Endothelial cell of umbilical vein (primary cell): ENCODE results near the gene COL6A3. TPM values are rescaled to one million over a fixed set of nuclear protein-coding genes. Genes with fewer than 3 reads are reported as not detected.

Experiments used
- BruUV-seq: library from RNA; stranded (reverse); fragments of 400-500 nt; replicated peaks from 2 replicates; lab custom pipeline; 2021; lab: Mats Ljungman, UMichigan
- CTCF ChIA-PET: fragments of 300-600, 350-600 bp; sonication (Branson Sonifier 250); formaldehyde crosslinking; loops from one replicate; lab custom pipeline; 2021; ENCODE audit warnings: antibody characterized with exemption, inconsistent platforms; lab: Charles Lee
- POLR2A ChIA-PET: fragments of 300-600, 350-600 bp; sonication (Branson Sonifier 250); formaldehyde crosslinking; loops from one replicate; lab custom pipeline; 2021; ENCODE audit warnings: antibody characterized with exemption, inconsistent platforms; lab: Charles Lee
- DNase-seq: peaks from one replicate; pipeline ENCODE4 v3.0.0-alpha.2; 2011; ENCODE audit warnings: low read depth, low spot score
- FAIRE-seq: peaks from 2 replicates; lab custom pipeline; 2011; peaks lifted over from hg19 to GRCh38; lab: Jason Lieb, UNC
- H2AFZ ChIP-seq: 2 replicates; pipeline ENCODE4 v1.6.0; 2012; ENCODE audit warnings: low read depth, low read length, control low read depth, inconsistent platforms
- H3K27ac ChIP-seq: 2 replicates; pipeline ENCODE4 v1.5.1; 2011; ENCODE audit warnings: low read depth, mild to moderate bottlenecking, control low read depth, low read length, moderate library complexity; ENCODE audit not compliant: insufficient read depth
- H3K27me3 ChIP-seq, 2 experiments: 2 replicates each; pipeline versions ENCODE4 v1.6.0 to v1.6.1; 2011; ENCODE audit warnings: low read length in 2 of 2, mixed read lengths in 1 of 2; ENCODE audit not compliant: control insufficient read depth in 2 of 2, insufficient read depth in 2 of 2
- H3K36me3 ChIP-seq, 2 experiments: 2 replicates in 1 of 2; 3 replicates in 1 of 2; pipeline ENCODE4 v1.5.1; 2011; ENCODE audit warnings: low read length in 2 of 2, mild to moderate bottlenecking in 1 of 2, moderate library complexity in 1 of 2; ENCODE audit not compliant: control insufficient read depth in 2 of 2, insufficient read depth in 2 of 2; ENCODE audit errors: extremely low read depth in 1 of 2
- H3K4me1 ChIP-seq: 3 replicates; pipeline ENCODE4 v1.5.1; 2011; ENCODE audit warnings: mild to moderate bottlenecking, low read length; ENCODE audit not compliant: control insufficient read depth, insufficient read depth; ENCODE audit errors: extremely low read depth
- H3K4me2 ChIP-seq: 2 replicates; pipeline ENCODE4 v1.6.1; 2011; ENCODE audit warnings: low read length, control low read depth, mixed read lengths; ENCODE audit not compliant: insufficient read depth
- H3K4me3 ChIP-seq, 3 experiments: fragments of 200-600 bp in 1 of 3; sonication (generic), shearing (Covaris generic) in 1 of 3; replicated peaks in 1 of 3; 2 replicates each; pipeline ENCODE4 v1.5.1; 2011 to 2016; ENCODE audit warnings: control low read depth in 3 of 3, low read length in 3 of 3, mild to moderate bottlenecking in 2 of 3, inconsistent platforms in 1 of 3, low read depth in 1 of 3, moderate library complexity in 1 of 3; ENCODE audit not compliant: insufficient read depth in 1 of 3
- H3K79me2 ChIP-seq: 2 replicates; pipeline ENCODE4 v1.6.0; 2012; ENCODE audit warnings: low read length, inconsistent platforms; ENCODE audit not compliant: control insufficient read depth, insufficient read depth
- H3K9ac ChIP-seq: replicated peaks from 2 replicates; pipeline ENCODE3; 2011; ENCODE audit warnings: low read length, control low read depth; ENCODE audit not compliant: insufficient read depth; ENCODE audit errors: extremely low read depth
- H3K9me1 ChIP-seq: replicated peaks from 3 replicates; pipeline ENCODE4 v1.6.0; 2011; ENCODE audit warnings: mild to moderate bottlenecking, low read length; ENCODE audit not compliant: control insufficient read depth, insufficient read depth; ENCODE audit errors: extremely low read depth
- H3K9me3 ChIP-seq: replicated peaks from 2 replicates; pipeline ENCODE4 v1.5.1; 2012; ENCODE audit warnings: low read length, inconsistent platforms; ENCODE audit not compliant: control insufficient read depth, insufficient read depth
- H4K20me1 ChIP-seq: replicated peaks from 2 replicates; pipeline ENCODE3; 2011; ENCODE audit warnings: mild to moderate bottlenecking, low read length; ENCODE audit not compliant: control insufficient read depth, insufficient read depth; ENCODE audit errors: extremely low read depth
- EZH2 ChIP-seq: IDR thresholded peaks from 2 replicates; pipeline ENCODE4 v1.6.1; 2012; ENCODE audit warnings: borderline replicate concordance, low read depth, mild to moderate bottlenecking, moderate library complexity, low read length, inconsistent platforms; ENCODE audit not compliant: severe bottlenecking
- FOS ChIP-seq: IDR thresholded peaks from 2 replicates; pipeline ENCODE4 v1.6.1; 2011; ENCODE audit warnings: mild to moderate bottlenecking, low read length, moderate library complexity, borderline replicate concordance; ENCODE audit not compliant: insufficient read depth
- GATA2 ChIP-seq: IDR thresholded peaks from 2 replicates; pipeline ENCODE4 v1.7.0; 2011; ENCODE audit warnings: low read depth, mild to moderate bottlenecking, moderate library complexity, mixed read lengths, low read length; ENCODE audit not compliant: insufficient read length, insufficient read depth
- JUN ChIP-seq: IDR thresholded peaks from 2 replicates; pipeline ENCODE4 v1.6.1; 2011; ENCODE audit warnings: borderline replicate concordance, low read depth; ENCODE audit not compliant: insufficient read length, insufficient read depth
- MYC ChIP-seq: IDR thresholded peaks from one replicate; pipeline ENCODE4 v1.6.1; 2011; ENCODE audit warnings: mild to moderate bottlenecking, low read depth, low read length
- POLR2A ChIP-seq: IDR thresholded peaks from 2 replicates; pipeline ENCODE4 v1.6.1; 2012; ENCODE audit warnings: low read depth, mild to moderate bottlenecking, control low read depth, low read length
- POLR2AphosphoS5 ChIP-seq: IDR thresholded peaks from 2 replicates; pipeline ENCODE4 v1.6.1; 2012; ENCODE audit warnings: low read depth, mild to moderate bottlenecking, control low read depth, low read length, moderate library complexity; ENCODE audit not compliant: insufficient read depth
- dilution Hi-C: fragments of 300-500 bp; cut with MboI; formaldehyde crosslinking; loops from one replicate; pipeline ENCODE4 v1.15.0; 2019; ENCODE audit warnings: low sequenced_read_pairs; ENCODE audit not compliant: extremely low pct_ligation_motif_present
- intact Hi-C: fragments of 100-400 bp; cut with micrococcal nuclease; formaldehyde crosslinking; loops from one replicate; pipeline ENCODE4 v1.10.0; 2022
- polyA plus RNA-seq, 4 experiments: library from polyadenylated mRNA; depleted of rRNA in 3 of 4; stranded (reverse) in 3 of 4; unstranded in 1 of 4; fragments of >200 nt; gene quantifications; 2 replicates each; pipeline versions ENCODE4 v1.2.1 to v1.2.3, GENCODE V29; 2011 to 2012; ENCODE audit warnings: missing spikeins in 1 of 4
- total RNA-seq: library from RNA; stranded (reverse); gene quantifications from 2 replicates; pipeline ENCODE4 v1.2.3, GENCODE V29; 2021
- TF ChIP-seq, protein P1 (sequence below): IDR thresholded peaks from 2 replicates; pipeline ENCODE4 v1.6.1; 2011; ENCODE audit not compliant: insufficient read depth, insufficient read length
- TF ChIP-seq, protein P2 (sequence below), 2 donors: IDR thresholded peaks; 1 replicate in 1 of 2; 2 replicates in 1 of 2; pipeline ENCODE4 v1.5.1; 2011; ENCODE audit warnings: low read length in 2 of 2, mild to moderate bottlenecking in 2 of 2, moderate library complexity in 2 of 2, control low read depth in 1 of 2, inconsistent platforms in 1 of 2, low read depth in 1 of 2; ENCODE audit not compliant: insufficient read depth in 1 of 2; ENCODE audit errors: extremely low read depth in 1 of 2

Gene COL6A3
- total and polyA plus RNA-seq, 2 donors (not counting 3 experiments of a cell fraction or from before 2014, with no cell fraction given), result 0.03 TPM; not detected in 1

DNA sequence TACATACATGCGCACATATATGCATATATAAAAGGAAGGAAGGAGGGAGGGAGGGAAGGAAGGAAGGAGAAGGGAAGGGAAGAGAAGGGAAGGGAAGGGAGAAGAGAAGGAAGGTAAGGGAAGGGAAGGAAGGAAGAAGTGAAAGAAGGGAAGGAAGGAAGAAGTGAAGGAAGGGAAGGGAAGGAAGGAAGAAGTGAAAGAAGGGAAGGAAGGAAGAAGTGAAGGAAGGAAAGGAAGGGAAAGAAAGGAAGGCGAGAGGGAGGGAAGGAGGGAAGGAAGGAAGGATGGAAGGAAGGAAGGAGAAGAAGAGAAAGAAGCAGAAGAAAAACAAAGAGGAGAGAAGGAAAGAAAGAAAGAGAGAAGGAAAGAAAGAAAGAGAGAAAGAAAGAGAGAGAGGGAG is 16.9 kb downstream of the COL6A3 start:
- POLR2A ChIA-PET, result no interaction called here
- Histone ChIP-seq H3K79me2 (no peaks in the 10 kb centered on the region), H3K4me2 (no peak overlapping the region), H3K9me3 (no peaks in the 10 kb centered on the region), H3K4me1 (no peaks in the 10 kb centered on the region), H3K4me3 (no peak overlapping the region), H3K36me3 (no peaks in the 10 kb centered on the region), H3K27me3 (peaks cover 4 to 7% of the 10 kb centered on the region in 2 experiments), H3K27ac (no peak overlapping the region), H3K9me1 (no peaks in the 10 kb centered on the region), H3K9ac (no peak overlapping the region), H4K20me1 (no peaks in the 10 kb centered on the region), H2AFZ (no peak overlapping the region)
- TF ChIP-seq POLR2AphosphoS5 (no peak), EZH2 (no peak), FOS (no peak), JUN (no peak), MYC (no peak), GATA2 (no peak), POLR2A (no peak)
- TF ChIP-seq, protein P1, sequence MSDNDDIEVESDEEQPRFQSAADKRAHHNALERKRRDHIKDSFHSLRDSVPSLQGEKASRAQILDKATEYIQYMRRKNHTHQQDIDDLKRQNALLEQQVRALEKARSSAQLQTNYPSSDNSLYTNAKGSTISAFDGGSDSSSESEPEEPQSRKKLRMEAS, result no peak
- TF ChIP-seq, protein P2, sequence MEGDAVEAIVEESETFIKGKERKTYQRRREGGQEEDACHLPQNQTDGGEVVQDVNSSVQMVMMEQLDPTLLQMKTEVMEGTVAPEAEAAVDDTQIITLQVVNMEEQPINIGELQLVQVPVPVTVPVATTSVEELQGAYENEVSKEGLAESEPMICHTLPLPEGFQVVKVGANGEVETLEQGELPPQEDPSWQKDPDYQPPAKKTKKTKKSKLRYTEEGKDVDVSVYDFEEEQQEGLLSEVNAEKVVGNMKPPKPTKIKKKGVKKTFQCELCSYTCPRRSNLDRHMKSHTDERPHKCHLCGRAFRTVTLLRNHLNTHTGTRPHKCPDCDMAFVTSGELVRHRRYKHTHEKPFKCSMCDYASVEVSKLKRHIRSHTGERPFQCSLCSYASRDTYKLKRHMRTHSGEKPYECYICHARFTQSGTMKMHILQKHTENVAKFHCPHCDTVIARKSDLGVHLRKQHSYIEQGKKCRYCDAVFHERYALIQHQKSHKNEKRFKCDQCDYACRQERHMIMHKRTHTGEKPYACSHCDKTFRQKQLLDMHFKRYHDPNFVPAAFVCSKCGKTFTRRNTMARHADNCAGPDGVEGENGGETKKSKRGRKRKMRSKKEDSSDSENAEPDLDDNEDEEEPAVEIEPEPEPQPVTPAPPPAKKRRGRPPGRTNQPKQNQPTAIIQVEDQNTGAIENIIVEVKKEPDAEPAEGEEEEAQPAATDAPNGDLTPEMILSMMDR (IDR thresholded peaks at IDR 0.05; ENCODE audit: extremely low read depth in 1 of 2, insufficient read depth in 1 of 2, low read depth in 1 of 2, low read length in 2 of 2), result no peak
- BruUV-seq, result no TSS peak
- intact Hi-C loops, result no loop called here
- DNase-seq (no peak), FAIRE-seq (no peak)
- CTCF ChIA-PET, result no interaction called here
- dilution Hi-C loops, result no loop called here
